ENCODE results near the gene FBXO44.

The FBXO44 gene

GRCh38 chr1:11659748-11660147, 5.1 kb downstream of the FBXO44 start:
- DNase-seq (ENCODE audit: low spot score): no peak

- peak; percentile 54 for DNase-seq (ENCODE audit: low spot score)
Observed at GRCh38 chr1:11661103-11661502, 6.4 kb downstream of the FBXO44 start.

- peak; percentile 75 for DNase-seq (ENCODE audit: low spot score)
Observed at GRCh38 chr1:11664336-11665065, 9.8 kb downstream of the FBXO44 start.

GRCh38 chr1:11668516-11668915, 13.8 kb downstream of the FBXO44 start:
- DNase-seq (ENCODE audit: low spot score): no peak

GRCh38 chr1:11670747-11671146, 16.1 kb downstream of the FBXO44 start:
- no peak for DNase-seq (ENCODE audit: low spot score)

- DNase-seq (ENCODE audit: low spot score): no peak
Observed at GRCh38 chr1:11671205-11671543, 16.5 kb downstream of the FBXO44 start.

GRCh38 chr1:11671544-11672286, 17.0 kb downstream of the FBXO44 start:
- no peak for DNase-seq (ENCODE audit: low spot score)

- DNase-seq (ENCODE audit: low spot score): no peak
Observed at GRCh38 chr1:11673089-11673769, 18.6 kb downstream of the FBXO44 start.

- DNase-seq (ENCODE audit: low spot score): no peak
Observed at GRCh38 chr1:11674488-11674887, 19.8 kb downstream of the FBXO44 start.

GRCh38 chr1:11675325-11675724, 20.6 kb downstream of the FBXO44 start:
- peak; percentile 60 for DNase-seq (ENCODE audit: low spot score)

- DNase-seq (ENCODE audit: low spot score): peak; percentile 59
Observed at GRCh38 chr1:11676386-11677103, 21.9 kb downstream of the FBXO44 start.

- DNase-seq (ENCODE audit: low spot score): no peak
Observed at GRCh38 chr1:11678442-11678841, 23.8 kb downstream of the FBXO44 start.

- no peak for DNase-seq (ENCODE audit: low spot score)
Observed at GRCh38 chr1:11680270-11681070, 25.8 kb downstream of the FBXO44 start.

GRCh38 chr1:11681071-11681771, 26.5 kb downstream of the FBXO44 start, which contains the start of gene MAD2L2:
TSS of gene MAD2L2 (minus strand) at chr1:11681148. CDS start at chr1:11680601, 547 bp downstream.
- DNase-seq (ENCODE audit: low spot score): peak; percentile 94

GRCh38 chr1:11682287-11682771, 27.7 kb downstream of the FBXO44 start:
- DNase-seq (ENCODE audit: low spot score): no peak

- no peak for DNase-seq (ENCODE audit: low spot score)
Observed at GRCh38 chr1:11682799-11683198, 28.1 kb downstream of the FBXO44 start.

- no peak for DNase-seq (ENCODE audit: low spot score)
Observed at GRCh38 chr1:11684070-11684469, 29.4 kb downstream of the FBXO44 start.

- DNase-seq (ENCODE audit: low spot score): no peak
Observed at GRCh38 chr1:11685210-11685752, 30.6 kb downstream of the FBXO44 start.

- DNase-seq (ENCODE audit: low spot score): no peak
Observed at GRCh38 chr1:11688506-11688905, 33.8 kb downstream of the FBXO44 start.
